NCI-H774 (cell line): ENCODE data around the gene AIM2.
"Not testable (repeated sequence)": the region's sequence is repeated elsewhere in the genome, so short reads cannot be mapped to it uniquely, and the experiment has no call there.

Experiments used
- DNase-seq: peaks from one replicate; lab custom pipeline; 2025; lab: John Stamatoyannopoulos, UW

Gene AIM2, protein sequence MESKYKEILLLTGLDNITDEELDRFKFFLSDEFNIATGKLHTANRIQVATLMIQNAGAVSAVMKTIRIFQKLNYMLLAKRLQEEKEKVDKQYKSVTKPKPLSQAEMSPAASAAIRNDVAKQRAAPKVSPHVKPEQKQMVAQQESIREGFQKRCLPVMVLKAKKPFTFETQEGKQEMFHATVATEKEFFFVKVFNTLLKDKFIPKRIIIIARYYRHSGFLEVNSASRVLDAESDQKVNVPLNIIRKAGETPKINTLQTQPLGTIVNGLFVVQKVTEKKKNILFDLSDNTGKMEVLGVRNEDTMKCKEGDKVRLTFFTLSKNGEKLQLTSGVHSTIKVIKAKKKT

GRCh38 chr1:159076438-159077119, at the start of gene AIM2:
Gene AIM2, minus strand, starts transcription at chr1:159076766. Its CDS starts 3,267 bp downstream, at chr1:159073499.
- no peak for DNase-seq

DNA sequence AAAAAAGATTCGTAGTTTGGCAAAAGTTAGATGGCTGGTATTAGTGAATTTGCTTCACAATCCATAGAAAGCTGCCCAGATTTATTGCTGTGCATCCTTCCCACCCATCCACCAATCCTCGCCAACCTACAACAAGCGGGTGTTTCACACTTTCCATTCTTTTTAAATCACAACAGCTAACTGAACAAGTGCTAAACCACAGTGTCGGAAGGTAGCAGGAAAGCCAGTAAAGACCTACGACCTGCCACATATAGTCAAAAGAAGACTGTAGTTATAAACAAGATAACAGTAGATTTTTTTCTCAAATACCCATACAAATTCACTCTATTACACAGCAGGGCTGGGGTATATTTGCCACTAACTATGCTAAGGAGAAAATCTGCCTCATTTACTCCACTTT, 47.0 kb upstream of the AIM2 start:
- no peak for DNase-seq

DNA sequence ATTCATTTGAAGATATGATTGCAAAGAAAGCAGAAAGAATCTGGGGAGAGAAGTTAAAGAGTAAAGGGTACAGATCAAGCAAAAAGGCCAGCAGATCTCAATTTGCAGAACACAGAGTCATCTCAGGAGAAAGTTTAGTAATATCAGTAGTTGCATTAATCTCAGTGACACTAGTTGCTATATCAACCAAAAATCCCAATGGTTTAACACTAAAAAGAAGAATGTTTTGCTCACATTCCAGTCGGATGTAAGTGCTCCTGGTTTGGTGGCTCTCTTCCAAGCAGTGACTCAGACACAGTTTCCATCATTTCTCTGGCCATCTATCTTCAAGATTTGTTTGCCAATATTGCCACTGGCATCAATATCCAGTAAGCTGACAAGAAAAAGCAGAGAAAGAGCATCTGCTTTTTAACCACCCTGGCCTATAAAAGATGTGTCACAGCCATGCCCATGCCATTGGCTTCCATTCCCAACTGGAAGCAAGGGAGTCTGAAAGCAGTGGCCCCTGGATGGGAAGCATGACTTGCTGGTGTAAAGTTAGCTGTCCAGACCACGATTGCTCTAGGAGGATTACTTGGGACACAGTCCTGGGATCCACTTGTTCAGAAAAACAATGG, 45.5 kb upstream of the AIM2 start:
- no peak for DNase-seq

- DNase-seq: no peak
Measured at GRCh38 chr1:159121526-159121925, 45.0 kb upstream of the AIM2 start.

- DNase-seq: no peak
Measured at GRCh38 chr1:159120317-159120716, 43.8 kb upstream of the AIM2 start.

GRCh38 chr1:159113596-159114433, 37.2 kb upstream of the AIM2 start:
- DNase-seq: no peak

DNA sequence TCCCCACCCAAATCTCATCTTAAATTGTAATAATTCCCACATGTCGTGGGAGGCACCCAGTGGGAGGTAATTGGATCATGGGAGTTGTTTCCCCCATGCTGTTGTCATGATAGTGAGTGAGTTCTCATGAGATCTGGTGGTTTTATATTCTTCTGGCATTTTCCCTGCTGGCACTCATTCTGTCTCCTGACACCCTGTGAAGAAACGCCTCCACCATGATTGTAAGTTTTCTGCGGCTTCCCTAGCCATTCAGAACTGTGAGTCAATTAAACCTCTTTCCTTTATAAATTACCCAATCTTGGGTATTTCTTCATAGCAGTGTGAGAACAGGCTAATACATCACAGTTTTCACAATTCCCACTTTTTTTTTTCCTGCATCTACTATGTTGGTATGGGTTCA, 26.5 kb upstream of the AIM2 start:
- not testable (repeated sequence) for DNase-seq

- DNase-seq: no peak
Measured at GRCh38 chr1:159100589-159100988, 24.0 kb upstream of the AIM2 start.

DNA sequence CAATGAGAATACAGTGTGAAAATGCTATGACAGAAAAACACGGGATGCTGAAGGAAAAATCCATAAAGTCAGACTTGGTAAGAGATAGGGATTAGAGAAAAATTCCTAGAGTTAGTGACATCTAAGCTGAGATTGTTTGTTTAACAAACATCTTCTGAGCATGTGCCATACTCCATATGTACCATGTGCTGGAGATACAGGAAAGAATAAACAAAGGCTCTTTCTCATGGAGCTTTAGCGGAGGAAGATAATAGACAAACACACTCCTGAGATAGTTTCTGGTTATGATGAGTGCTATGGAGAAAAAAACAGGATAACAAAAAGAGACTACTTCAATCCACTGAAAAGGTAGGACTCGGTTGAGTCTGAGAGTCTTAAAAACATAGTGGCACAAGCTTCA, 22.0 kb upstream of the AIM2 start:
- DNase-seq: no peak

- no peak for DNase-seq
Measured at GRCh38 chr1:159092036-159092760, 15.6 kb upstream of the AIM2 start.

DNA sequence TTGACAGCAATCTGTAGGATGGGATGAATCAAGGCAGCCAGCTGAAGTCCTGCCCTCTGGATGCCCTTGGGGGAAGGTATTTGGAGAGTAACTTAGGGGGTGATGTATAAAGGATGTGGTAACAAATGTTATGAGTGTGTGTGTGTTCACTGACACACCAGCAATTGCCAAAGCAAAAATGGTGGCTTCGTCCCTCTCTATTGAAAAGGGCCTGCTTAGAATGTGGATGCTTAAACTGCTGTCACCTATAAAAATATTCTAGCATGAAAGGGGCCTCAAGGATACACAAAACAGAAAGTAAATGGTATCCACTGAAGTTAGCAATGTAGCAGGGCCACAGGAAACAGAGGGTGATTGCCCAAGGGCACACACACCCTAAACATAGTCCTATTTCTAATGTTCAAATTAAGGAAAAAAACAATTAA, 15.1 kb upstream of the AIM2 start:
- DNase-seq: no peak

- no peak for DNase-seq
Measured at GRCh38 chr1:159091180-159091560, 14.6 kb upstream of the AIM2 start.

GRCh38 chr1:159090286-159091179, 14.0 kb upstream of the AIM2 start:
- DNase-seq: no peak

GRCh38 chr1:159089184-159089791, 12.7 kb upstream of the AIM2 start:
- no peak for DNase-seq

- DNase-seq: no peak
Measured at GRCh38 chr1:159088546-159089183, 12.1 kb upstream of the AIM2 start.

DNA sequence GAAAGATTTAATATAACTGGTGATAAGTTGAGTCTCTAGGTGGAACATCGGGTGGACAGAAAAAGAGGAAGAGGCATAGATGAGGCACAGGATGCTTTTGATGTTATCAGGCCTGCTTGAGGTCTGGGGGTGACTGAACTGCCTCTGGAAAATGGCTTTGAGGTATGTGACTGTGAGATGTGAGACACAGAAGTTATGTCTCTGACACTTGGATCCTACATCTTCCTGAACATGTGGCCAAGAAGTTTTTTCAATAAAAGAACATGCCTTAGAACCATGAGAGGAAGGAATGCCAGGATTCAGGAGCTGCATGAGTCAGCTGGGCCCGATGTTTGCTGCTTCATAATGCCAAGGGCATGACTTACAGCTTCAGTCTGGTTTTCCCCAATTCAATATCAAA, 11.5 kb upstream of the AIM2 start:
- DNase-seq: no peak

- no peak for DNase-seq
Measured at GRCh38 chr1:159084867-159085266, 8.3 kb upstream of the AIM2 start.

DNA sequence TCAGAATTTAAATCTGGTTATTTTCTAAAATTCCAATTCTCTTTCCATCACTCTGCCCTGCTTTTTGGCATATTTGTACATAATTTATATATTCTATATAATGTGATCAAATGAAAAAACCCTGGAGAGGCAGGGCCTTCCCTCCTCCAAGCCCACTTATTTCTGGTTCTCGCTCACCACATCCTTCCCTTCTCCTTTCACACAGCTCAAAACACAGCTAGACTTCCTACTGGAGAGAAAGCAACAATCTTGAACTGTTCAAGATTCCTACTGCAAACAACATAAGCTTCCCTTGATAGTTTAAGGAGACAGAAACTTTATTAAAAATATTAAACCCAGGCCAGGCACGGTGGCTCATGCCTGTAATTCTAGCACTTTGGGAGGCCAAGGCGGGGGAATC, 7.6 kb upstream of the AIM2 start:
- no peak for DNase-seq

DNA sequence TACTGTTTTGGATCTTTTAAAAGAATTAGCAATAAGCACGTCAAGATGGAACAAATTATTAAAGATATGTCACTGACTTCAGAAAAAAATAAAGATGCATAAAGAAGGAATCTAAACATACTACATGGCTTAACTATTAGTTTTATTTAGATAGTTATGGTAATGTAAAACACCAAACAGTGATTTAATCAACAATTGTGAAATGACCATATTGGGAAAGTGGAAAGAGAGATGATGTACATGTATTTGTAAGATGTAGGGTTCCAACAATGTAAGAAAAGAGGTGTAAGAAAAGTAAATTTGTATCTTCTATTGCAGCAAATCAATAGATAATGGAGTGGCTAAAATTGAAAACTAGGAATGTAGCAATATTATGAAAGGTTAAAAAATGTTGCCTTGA, 6.4 kb upstream of the AIM2 start:
- DNase-seq: no peak

DNA sequence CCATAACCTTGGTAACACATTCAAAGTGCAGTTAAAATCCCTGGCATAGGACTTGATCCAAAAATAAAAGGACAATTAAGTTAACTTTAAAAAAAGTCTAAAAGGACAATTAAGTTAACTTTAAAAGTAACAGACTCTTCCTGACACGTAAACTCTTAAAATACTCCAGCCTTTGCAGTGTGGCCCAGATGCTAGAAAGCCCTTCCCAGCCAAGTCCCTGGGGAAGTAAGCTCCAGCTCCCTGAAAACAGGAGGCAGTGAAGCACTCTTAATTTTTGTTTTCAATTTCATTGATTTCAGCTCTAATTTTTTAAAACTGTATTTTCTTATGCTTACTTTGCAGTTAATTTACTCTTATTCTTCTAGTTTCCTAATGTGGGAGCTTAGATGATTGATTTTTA, 5.1 kb upstream of the AIM2 start:
- DNase-seq: no peak
